ENCODE results near the gene UBALD2.
"Not testable (repeated sequence)": the region's sequence is repeated elsewhere in the genome, so short reads cannot be mapped to it uniquely, and the experiment has no call there.

UBALD2 gene

GRCh38 chr17:76239538-76240274 is 25.4 kb upstream of the UBALD2 start:
- DNase-seq: no peak
- TF ChIP-seq POLR2A (IDR thresholded peaks at IDR 0.05; ENCODE audit: low read length) (no peak), GATA1 (IDR thresholded peaks at IDR 0.05; ENCODE audit: low read depth, low read length) (no peak)

- peak; percentile 41 to 63 for DNase-seq
- TF ChIP-seq POLR2A (IDR thresholded peaks at IDR 0.05; ENCODE audit: low read length) (no peak), GATA1 (IDR thresholded peaks at IDR 0.05; ENCODE audit: low read depth, low read length) (no peak)
Observed at GRCh38 chr17:76240461-76241203, 24.5 kb upstream of the UBALD2 start, which contains the start of gene RNF157. Gene RNF157 (minus strand): TSS chr17:76240493. CDS start chr17:76240240, 253 bp downstream.

- DNase-seq: no peak
- TF ChIP-seq POLR2A (IDR thresholded peaks at IDR 0.05; ENCODE audit: low read length) (no peak), GATA1 (IDR thresholded peaks at IDR 0.05; ENCODE audit: low read depth, low read length) (no peak)
Observed at GRCh38 chr17:76241204-76241538, 24.0 kb upstream of the UBALD2 start.

GRCh38 chr17:76241691-76242255 is 23.4 kb upstream of the UBALD2 start:
- TF ChIP-seq GATA1 (IDR thresholded peaks at IDR 0.05; ENCODE audit: low read depth, low read length): no peak
- no peak for TF ChIP-seq POLR2A (IDR thresholded peaks at IDR 0.05; ENCODE audit: low read length)
- no peak for DNase-seq

GRCh38 chr17:76243826-76244679 is 21.1 kb upstream of the UBALD2 start:
- no peak for DNase-seq
- TF ChIP-seq POLR2A (IDR thresholded peaks at IDR 0.05; ENCODE audit: low read length) (no peak), GATA1 (IDR thresholded peaks at IDR 0.05; ENCODE audit: low read depth, low read length) (no peak)

- not testable (repeated sequence) for DNase-seq
Observed at GRCh38 chr17:76244721-76245120, 20.4 kb upstream of the UBALD2 start.

- DNase-seq: no peak
- TF ChIP-seq POLR2A (IDR thresholded peaks at IDR 0.05; ENCODE audit: low read length) (no peak), GATA1 (IDR thresholded peaks at IDR 0.05; ENCODE audit: low read depth, low read length) (no peak)
Observed at GRCh38 chr17:76246080-76247066, 18.8 kb upstream of the UBALD2 start.

GRCh38 chr17:76247304-76247703 is 17.8 kb upstream of the UBALD2 start:
- no peak for TF ChIP-seq POLR2A (IDR thresholded peaks at IDR 0.05; ENCODE audit: low read length)
- DNase-seq: no peak

GRCh38 chr17:76248013-76248782 is 16.9 kb upstream of the UBALD2 start:
- no peak for DNase-seq
- no peak for TF ChIP-seq GATA1 (IDR thresholded peaks at IDR 0.05; ENCODE audit: low read depth, low read length)
- TF ChIP-seq POLR2A (IDR thresholded peaks at IDR 0.05; ENCODE audit: low read length): no peak

- TF ChIP-seq GATA1 (IDR thresholded peaks at IDR 0.05; ENCODE audit: low read depth, low read length) (no peak), POLR2A (IDR thresholded peaks at IDR 0.05; ENCODE audit: low read length) (no peak)
- no peak for DNase-seq
Observed at GRCh38 chr17:76250141-76250540, 15.0 kb upstream of the UBALD2 start.

GRCh38 chr17:76251478-76252039 is 13.6 kb upstream of the UBALD2 start:
- TF ChIP-seq POLR2A (IDR thresholded peaks at IDR 0.05; ENCODE audit: low read length): no peak
- no peak for TF ChIP-seq GATA1 (IDR thresholded peaks at IDR 0.05; ENCODE audit: low read depth, low read length)
- DNase-seq: no peak
